ENCODE results near the gene ITGB7. TPM values are rescaled to one million over a fixed set of nuclear protein-coding genes. Genes with fewer than 3 reads are reported as not detected.

Gene ITGB7
- total and polyA plus RNA-seq, 12 donors: 0.55 to 8.4 (median 1.1) TPM

DNA sequence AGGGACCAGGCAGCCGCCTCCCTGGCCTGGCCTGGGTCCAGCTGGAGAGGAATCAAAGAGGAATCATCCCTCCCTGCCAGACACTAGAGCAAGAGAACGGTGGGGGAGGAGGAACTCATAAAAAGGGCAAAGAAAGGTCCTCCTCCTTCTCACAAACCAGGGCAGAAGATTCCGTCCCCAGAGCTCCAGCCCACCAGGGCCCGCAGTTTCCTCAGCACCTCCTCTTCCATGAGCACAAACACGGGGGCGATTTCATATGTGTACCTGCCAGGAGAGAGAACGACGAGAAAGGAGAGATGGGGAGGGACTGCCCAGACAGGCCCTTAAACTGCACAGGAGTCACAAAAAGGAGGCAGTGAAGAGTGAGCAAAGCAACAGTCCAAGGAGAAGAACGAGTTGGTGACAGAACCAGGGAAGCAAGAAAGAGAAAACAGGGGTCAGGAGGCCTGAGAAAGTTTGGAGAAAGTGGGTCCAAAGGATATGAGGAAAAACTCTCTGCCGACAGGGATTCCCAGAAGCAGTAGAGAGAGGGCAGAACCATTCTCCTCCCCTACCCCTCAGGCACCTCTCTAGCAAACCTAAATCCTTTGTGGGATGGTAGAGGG is 35.2 kb downstream of the ITGB7 start:
- Histone ChIP-seq H3K36me3 (peaks cover 0 to 60% (median 9%) of the 10 kb centered on the region in 9 donors), H3K27me3 (no peaks in the 10 kb centered on the region), H3K27ac (no peak overlapping the region), H3K4me3 (no peak overlapping the region), H3K4me1 (peaks cover 0 to 9% (median 5%) of the 10 kb centered on the region in 9 donors), H3K9me3 (no peaks in the 10 kb centered on the region)
- intact Hi-C loops (cut with DNase I): loop anchor here in 1 of 10 donors (10.0 kb wide), 1 partner anchor 57 kb away; no protein-coding TSS in a partner anchor
- DNase-seq (no peak), ATAC-seq (peak in 1 of 8 donors; percentile 31)
- no peak for TF ChIP-seq CTCF (IDR thresholded peaks at IDR 0.05)
- 57 to 60% methylated on average over 10 of the region's 10 CpGs for WGBS, 2 donors

- 82 to 83% methylated on average over 14 of the region's 14 CpGs for WGBS, 2 donors
- no peak for TF ChIP-seq CTCF (IDR thresholded peaks at IDR 0.05)
- DNase-seq (no peak), ATAC-seq (peak in 2 of 8 donors; percentile 10 to 27)
- Histone ChIP-seq H3K36me3 (peaks cover 0 to 66% (median 9%) of the 10 kb centered on the region in 9 donors), H3K4me1 (peaks cover 0 to 9% (median 5%) of the 10 kb centered on the region in 9 donors), H3K27me3 (no peaks in the 10 kb centered on the region), H3K27ac (no peak overlapping the region), H3K4me3 (no peak overlapping the region), H3K9me3 (no peaks in the 10 kb centered on the region)
- intact Hi-C loops (cut with DNase I): loop anchor here in 1 of 10 donors (10.0 kb wide), 1 partner anchor 56 kb away; no protein-coding TSS in a partner anchor
These were observed 36.0 kb downstream of the ITGB7 start for GRCh38 chr12:53170876-53171724.

- Histone ChIP-seq H3K4me3 (no peak overlapping the region), H3K9me3 (no peaks in the 10 kb centered on the region), H3K36me3 (peaks cover 0 to 66% (median 9%) of the 10 kb centered on the region in 9 donors), H3K4me1 (peaks cover 0 to 8% (median 4%) of the 10 kb centered on the region in 9 donors), H3K27me3 (no peaks in the 10 kb centered on the region), H3K27ac (no peak overlapping the region)
- DNase-seq (no peak), ATAC-seq (no peak)
- intact Hi-C loops (cut with DNase I): loop anchor here in 1 of 10 donors (10.0 kb wide), 1 partner anchor 55 kb away; no protein-coding TSS in a partner anchor
- no peak for TF ChIP-seq CTCF (IDR thresholded peaks at IDR 0.05)
- 93 to 97% methylated on average over 8 of the region's 8 CpGs for WGBS, 2 donors
These were observed 36.8 kb downstream of the ITGB7 start for GRCh38 chr12:53170215-53170614.

DNA sequence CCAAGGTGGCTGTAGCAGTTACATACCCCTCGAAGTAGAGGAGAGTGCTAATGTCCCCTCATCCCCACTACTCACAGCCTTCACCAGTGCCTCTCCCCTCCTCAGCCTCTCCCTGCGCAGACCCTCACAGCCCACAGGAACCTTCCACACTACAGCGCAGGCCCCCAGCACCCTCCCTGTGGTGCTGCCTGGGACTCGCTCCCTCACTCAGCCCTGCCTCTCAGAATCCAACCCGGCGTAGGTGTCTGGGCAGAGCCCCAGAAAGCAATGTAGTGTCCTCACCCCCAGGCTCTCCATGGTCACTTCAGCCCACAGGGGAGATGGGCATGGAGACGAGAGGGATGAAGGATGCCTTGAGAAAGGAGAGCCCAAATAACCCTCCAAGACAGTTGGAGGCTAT is 37.4 kb downstream of the ITGB7 start:
- Histone ChIP-seq H3K36me3 (peaks cover 0 to 66% (median 9%) of the 10 kb centered on the region in 9 donors), H3K27me3 (no peaks in the 10 kb centered on the region), H3K4me3 (no peak overlapping the region), H3K9me3 (no peaks in the 10 kb centered on the region), H3K27ac (no peak overlapping the region), H3K4me1 (peaks cover 0 to 2% (median 0%) of the 10 kb centered on the region in 9 donors)
- no peak for DNase-seq
- no peak for TF ChIP-seq CTCF (IDR thresholded peaks at IDR 0.05)
- intact Hi-C loops (cut with DNase I): loop anchor here in 1 of 10 donors (10.0 kb wide), 1 partner anchor 55 kb away; no protein-coding TSS in a partner anchor
- 96 to 97% methylated on average over 7 of the region's 7 CpGs for WGBS, 2 donors
- peak in 2 of 8 donors; percentile 17 to 28 for ATAC-seq

Measured in heart right ventricle (tissue), 16 donors.